H1 (cell line): ENCODE results near the gene KLHDC4. TPM values are rescaled to one million over a fixed set of nuclear protein-coding genes. Genes with fewer than 3 reads are reported as not detected.

Experiments used
- CHD7 ChIP-seq: fragments of 300-600 bp; sonication (generic); IDR thresholded peaks from 2 replicates; pipeline ENCODE4 v1.7.1; 2012; ENCODE audit warnings: low read length, moderate library complexity, mild to moderate bottlenecking, inconsistent platforms; ENCODE audit not compliant: insufficient replicate concordance
- CTBP2 ChIP-seq: IDR thresholded peaks from 2 replicates; pipeline ENCODE4 v1.7.0; 2011; ENCODE audit warnings: borderline replicate concordance, mild to moderate bottlenecking, moderate library complexity, mixed read lengths, low read length; ENCODE audit not compliant: insufficient read depth, insufficient read length
- EGR1 ChIP-seq: IDR thresholded peaks from 2 replicates; pipeline ENCODE4 v1.6.1; 2011; ENCODE audit warnings: low read depth, low read length, borderline replicate concordance
- KDM4A ChIP-seq: IDR thresholded peaks from one replicate; pipeline ENCODE4 v1.7.1; 2012; ENCODE audit warnings: low read depth, mild to moderate bottlenecking, moderate library complexity, low read length, inconsistent platforms; ENCODE audit not compliant: severe bottlenecking
- RAD21 ChIP-seq, 2 experiments: IDR thresholded peaks in 1 of 2; conservative IDR thresholded peaks in 1 of 2; 2 replicates each; pipeline ENCODE4 v1.6.1; 2011; ENCODE audit warnings: low read depth in 2 of 2, low read length in 2 of 2, improper control_type of control experiment in 1 of 2, inconsistent platforms in 1 of 2, mild to moderate bottlenecking in 1 of 2, moderate library complexity in 1 of 2
- TEAD4 ChIP-seq: IDR thresholded peaks from 2 replicates; pipeline ENCODE4 v1.6.1; 2012; ENCODE audit warnings: low read depth, low read length, inconsistent platforms, mixed read lengths
- YY1 ChIP-seq: IDR thresholded peaks from 2 replicates; pipeline ENCODE4 v1.6.1; 2011; ENCODE audit warnings: low read depth, mild to moderate bottlenecking, low read length
- polyA plus RNA-seq, 7 experiments: library from polyadenylated mRNA; depleted of rRNA in 3 of 7; stranded (reverse) in 5 of 7; unstranded in 2 of 7; fragments of >200 nt in 5 of 7; fragments of 200-250 nt in 2 of 7; gene quantifications; 1 replicate in 5 of 7; 2 replicates in 1 of 7; 4 replicates in 1 of 7; pipeline versions ENCODE4 v1.2.1 to v1.2.3, GENCODE V29; 2011 to 2013; ENCODE audit warnings: missing spikeins in 2 of 7, mixed read lengths in 2 of 7
- total RNA-seq: library from RNA; stranded (reverse); fragmentation: NEBNext Ultra II Directional; extraction: Animal tissue kit (Norgen Biotek cat#: 25700); gene quantifications from 2 replicates; pipeline ENCODE4 v1.2.1, GENCODE V29; 2021
- TF ChIP-seq, protein P1 (sequence below): IDR thresholded peaks from 2 replicates; pipeline ENCODE4 v1.6.1; 2011; ENCODE audit warnings: low read depth, mild to moderate bottlenecking, low read length; ENCODE audit not compliant: insufficient read depth

The KLHDC4 gene
- total and polyA plus RNA-seq, 2 of the 8 experiments (the other 6 are each of a cell fraction or from before 2014, with no cell fraction given), result 23.7 to 63.9 TPM

DNA sequence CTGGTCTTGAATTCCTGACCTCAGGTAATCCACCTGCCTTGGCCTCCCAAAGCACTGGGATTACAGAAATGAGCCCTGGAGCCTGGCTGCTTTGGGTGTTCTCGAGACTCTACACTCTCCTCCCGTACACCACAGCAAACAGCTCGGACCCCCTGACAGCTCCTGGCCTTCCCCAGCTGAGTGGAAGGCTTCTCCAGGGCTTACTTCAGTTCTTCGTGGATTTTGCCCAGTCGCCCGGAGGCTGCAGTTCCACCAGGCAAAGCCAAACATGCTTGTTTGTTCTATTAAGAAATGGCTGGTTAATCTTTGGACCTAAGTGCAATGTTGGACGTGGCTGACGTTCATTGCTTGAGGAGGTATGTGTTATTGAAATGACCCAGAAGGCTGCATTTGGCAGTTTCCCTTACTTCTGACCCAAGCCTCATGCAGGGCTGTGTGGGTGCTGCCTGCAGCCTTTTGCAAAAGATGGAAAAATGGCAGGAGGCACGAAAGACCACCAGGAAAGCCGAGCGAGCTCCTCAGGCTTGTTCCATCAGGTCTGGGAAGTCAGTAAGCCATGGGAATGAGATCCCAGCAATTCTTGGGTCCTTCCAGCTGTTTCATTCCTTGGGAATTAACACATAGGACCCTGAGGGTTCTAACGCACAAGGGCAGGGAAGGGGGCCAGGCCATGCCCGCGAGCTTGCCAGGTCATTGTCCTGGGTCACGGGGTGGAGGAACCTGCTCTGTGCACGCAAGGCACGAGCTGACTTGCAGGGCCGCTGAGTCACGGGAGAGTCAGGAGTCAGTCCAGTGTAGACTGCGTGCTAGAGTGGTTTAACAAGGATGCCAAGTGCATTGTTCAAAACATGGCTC lies 23.9 kb upstream of the KLHDC4 start (continued):
- TF ChIP-seq, protein P1, sequence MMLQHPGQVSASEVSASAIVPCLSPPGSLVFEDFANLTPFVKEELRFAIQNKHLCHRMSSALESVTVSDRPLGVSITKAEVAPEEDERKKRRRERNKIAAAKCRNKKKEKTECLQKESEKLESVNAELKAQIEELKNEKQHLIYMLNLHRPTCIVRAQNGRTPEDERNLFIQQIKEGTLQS, result no peak
- no peak for TF ChIP-seq YY1
- no peak for TF ChIP-seq TEAD4
- TF ChIP-seq RAD21 (IDR thresholded peaks at IDR 0.05 in 1 of 2, conservative IDR thresholded peaks at IDR 0.05 in 1 of 2; ENCODE audit: low read depth in 2 of 2, low read length in 2 of 2), result no peak
- no peak for TF ChIP-seq CTBP2
- no peak for TF ChIP-seq KDM4A
- no peak for TF ChIP-seq CHD7
- TF ChIP-seq EGR1, result no peak
